Type B pancreatic cell (in vitro differentiated cells): ENCODE data around the gene TM4SF18. TPM values are rescaled to one million over a fixed set of nuclear protein-coding genes. Genes with fewer than 3 reads are reported as not detected.

Source experiments
- DNase-seq: peaks from one replicate; pipeline ENCODE4 v3.0.0; 2021; ENCODE audit warnings: mixed read lengths; ENCODE audit not compliant: unreplicated experiment; ENCODE audit errors: extremely low spot score
- H3K27ac Mint-ChIP-seq: 2 replicates; pipeline ENCODE4 v1.8.0; 2021; ENCODE audit warnings: mild to moderate bottlenecking, mixed read lengths
- H3K27me3 Mint-ChIP-seq: 2 replicates; pipeline ENCODE4 v1.8.0; 2021; ENCODE audit warnings: mixed read lengths
- H3K36me3 Mint-ChIP-seq: 2 replicates; pipeline ENCODE4 v1.8.0; 2021; ENCODE audit warnings: mixed read lengths
- H3K4me1 Mint-ChIP-seq: one replicate; pipeline ENCODE4 v1.8.0; 2021; ENCODE audit warnings: mixed read lengths; ENCODE audit not compliant: unreplicated experiment
- H3K4me3 Mint-ChIP-seq: 2 replicates; pipeline ENCODE4 v1.8.0; 2021; ENCODE audit warnings: mild to moderate bottlenecking, mixed read lengths
- H3K9me3 Mint-ChIP-seq: 2 replicates; pipeline ENCODE4 v1.8.0; 2021; ENCODE audit warnings: mixed read lengths
- total RNA-seq: library from RNA; stranded (reverse); gene quantifications from 2 replicates; pipeline ENCODE4 v1.2.1, GENCODE V29; 2021; ENCODE audit warnings: low replicate concordance
- TF ChIP-seq, protein P1 (sequence below): fragments of 200-600 bp; sonication (generic); conservative IDR thresholded peaks from 2 replicates; pipeline ENCODE4 v1.5.0; 2021; ENCODE audit warnings: antibody characterized with exemption, mild to moderate bottlenecking

Gene TM4SF18
- total RNA-seq, 1 donor from 2014 or later = not detected

DNA sequence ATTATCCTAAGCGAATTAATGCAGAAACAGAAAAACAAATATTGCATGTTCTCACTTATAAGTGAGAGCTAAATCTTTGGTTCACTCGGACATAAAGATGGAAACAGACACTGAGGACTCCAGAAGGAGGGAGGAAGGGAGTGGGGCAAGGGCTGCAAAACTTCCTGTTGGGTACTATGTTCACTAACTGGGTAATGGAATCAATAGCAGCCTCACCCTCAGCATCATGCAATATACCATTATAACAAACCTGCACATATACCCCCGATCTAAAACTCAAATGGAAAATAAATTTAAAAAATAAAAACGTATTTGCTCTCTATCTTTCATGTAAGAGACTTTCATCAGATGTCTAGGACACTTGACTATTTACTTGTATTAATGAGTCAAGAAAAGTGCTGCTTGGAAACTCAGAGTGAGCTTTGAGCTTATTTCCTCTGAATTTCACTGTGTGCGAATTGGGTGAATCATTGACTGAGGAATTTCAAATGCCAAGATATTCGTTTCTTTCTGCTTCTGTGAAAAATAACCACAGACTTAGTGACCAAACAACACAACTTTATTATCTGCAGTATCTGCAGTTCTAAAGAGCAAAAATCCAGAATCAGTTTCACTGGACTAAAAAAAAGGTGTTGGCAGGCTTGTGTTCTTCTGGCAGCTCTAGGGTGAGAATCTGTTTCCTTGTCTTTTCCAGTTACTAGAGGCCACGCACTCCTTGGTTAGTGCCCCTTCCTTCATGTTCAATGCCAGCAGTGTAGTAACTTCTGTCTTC, 18.4 kb downstream of the TM4SF18 start:
- DNase-seq = no peak
- Mint-ChIP-seq H3K9me3 (peaks cover 10% of the 10 kb centered on the region), H3K27ac (no peak overlapping the region), H3K27me3 (no peaks in the 10 kb centered on the region), H3K4me1 (peaks cover 12% of the 10 kb centered on the region), H3K4me3 (no peak overlapping the region), H3K36me3 (no peaks in the 10 kb centered on the region)
- TF ChIP-seq, protein P1, sequence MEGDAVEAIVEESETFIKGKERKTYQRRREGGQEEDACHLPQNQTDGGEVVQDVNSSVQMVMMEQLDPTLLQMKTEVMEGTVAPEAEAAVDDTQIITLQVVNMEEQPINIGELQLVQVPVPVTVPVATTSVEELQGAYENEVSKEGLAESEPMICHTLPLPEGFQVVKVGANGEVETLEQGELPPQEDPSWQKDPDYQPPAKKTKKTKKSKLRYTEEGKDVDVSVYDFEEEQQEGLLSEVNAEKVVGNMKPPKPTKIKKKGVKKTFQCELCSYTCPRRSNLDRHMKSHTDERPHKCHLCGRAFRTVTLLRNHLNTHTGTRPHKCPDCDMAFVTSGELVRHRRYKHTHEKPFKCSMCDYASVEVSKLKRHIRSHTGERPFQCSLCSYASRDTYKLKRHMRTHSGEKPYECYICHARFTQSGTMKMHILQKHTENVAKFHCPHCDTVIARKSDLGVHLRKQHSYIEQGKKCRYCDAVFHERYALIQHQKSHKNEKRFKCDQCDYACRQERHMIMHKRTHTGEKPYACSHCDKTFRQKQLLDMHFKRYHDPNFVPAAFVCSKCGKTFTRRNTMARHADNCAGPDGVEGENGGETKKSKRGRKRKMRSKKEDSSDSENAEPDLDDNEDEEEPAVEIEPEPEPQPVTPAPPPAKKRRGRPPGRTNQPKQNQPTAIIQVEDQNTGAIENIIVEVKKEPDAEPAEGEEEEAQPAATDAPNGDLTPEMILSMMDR = no peak

DNA sequence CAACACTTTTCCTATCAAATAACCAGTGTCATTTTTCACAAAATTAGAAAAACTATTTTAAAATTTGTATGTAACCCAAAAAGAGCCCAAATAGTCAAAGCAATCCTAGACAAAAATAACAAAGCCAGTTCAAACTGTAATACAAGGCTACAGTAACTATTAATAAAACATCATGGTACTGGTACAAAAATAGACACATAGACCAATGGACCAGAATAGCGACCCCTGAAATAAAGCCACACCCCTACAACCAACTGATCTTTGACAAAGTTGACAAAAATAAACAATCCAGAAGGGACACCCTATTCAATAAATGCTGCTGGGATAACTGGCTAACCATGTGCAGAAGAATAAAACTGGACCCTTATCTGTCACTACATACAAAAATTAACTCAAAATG, 19.9 kb downstream of the TM4SF18 start:
- H3K4me1 Mint-ChIP-seq = peaks cover 12% of the 10 kb centered on the region
- H3K27me3 Mint-ChIP-seq = no peaks in the 10 kb centered on the region
- no peak overlapping the region for H3K27ac Mint-ChIP-seq
- DNase-seq = no peak
- H3K9me3 Mint-ChIP-seq = peaks cover 10% of the 10 kb centered on the region
- H3K4me3 Mint-ChIP-seq = no peak overlapping the region
- no peaks in the 10 kb centered on the region for H3K36me3 Mint-ChIP-seq
- TF ChIP-seq, protein P1 = no peak

DNA sequence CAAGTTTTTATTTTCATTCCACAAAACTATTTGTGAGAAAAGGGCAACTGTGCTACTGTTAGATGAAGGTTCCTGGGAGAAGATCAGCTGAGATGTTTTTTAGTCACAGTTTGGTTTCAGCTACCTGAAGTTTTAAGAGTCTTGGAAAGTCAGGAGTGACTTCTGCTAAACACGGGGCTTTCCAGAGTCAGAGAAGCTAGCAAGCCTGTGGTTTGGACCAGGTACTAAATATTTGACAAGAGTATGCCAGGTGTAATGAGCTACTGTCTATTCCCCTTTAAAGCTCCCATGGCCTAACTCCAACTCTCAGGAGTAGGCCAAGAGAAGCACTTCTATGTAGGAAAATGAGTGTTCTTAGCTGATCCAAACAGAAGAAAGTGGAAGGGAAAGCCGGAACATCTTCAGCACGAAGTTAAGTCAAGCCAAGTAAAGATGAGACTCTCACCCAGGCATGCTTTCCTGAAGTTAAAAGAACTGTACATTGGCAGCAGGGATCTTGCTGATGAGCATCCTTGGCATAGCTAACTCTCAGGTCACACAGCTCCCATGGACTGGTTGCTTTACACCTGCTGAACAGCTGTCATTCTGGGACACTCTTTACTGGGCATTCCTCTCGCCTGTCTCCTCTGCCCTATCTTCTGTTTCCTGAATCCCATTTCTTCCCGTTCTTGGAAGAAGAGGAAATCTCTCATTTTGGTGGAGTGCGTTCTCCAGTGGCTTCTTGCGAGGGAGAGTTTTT, 22.5 kb downstream of the TM4SF18 start:
- peaks cover 10% of the 10 kb centered on the region for H3K9me3 Mint-ChIP-seq
- no peak overlapping the region for H3K4me3 Mint-ChIP-seq
- H3K4me1 Mint-ChIP-seq = peaks cover 7% of the 10 kb centered on the region
- no peaks in the 10 kb centered on the region for H3K36me3 Mint-ChIP-seq
- no peak overlapping the region for H3K27ac Mint-ChIP-seq
- no peak for DNase-seq
- TF ChIP-seq, protein P1 = no peak
- no peaks in the 10 kb centered on the region for H3K27me3 Mint-ChIP-seq

DNA sequence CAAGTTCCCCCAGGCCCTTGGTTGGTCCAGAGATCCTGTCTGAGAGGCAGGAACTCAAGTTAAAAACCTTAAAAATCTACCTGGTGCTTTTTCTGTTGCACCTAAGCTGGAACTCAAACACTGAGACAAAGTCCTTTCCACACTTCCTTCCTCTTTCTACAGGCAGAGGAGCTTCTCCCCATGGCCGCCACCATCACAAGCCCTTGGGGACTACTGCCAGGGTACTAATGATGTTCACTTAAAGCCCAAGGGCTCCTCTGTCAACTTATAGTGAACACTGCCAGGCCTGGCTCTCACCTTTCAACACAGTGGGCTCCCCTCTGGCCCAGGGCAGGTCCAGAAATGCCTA, 26.0 kb downstream of the TM4SF18 start:
- TF ChIP-seq, protein P1 = no peak
- Mint-ChIP-seq H3K4me1 (no peaks in the 10 kb centered on the region), H3K36me3 (no peaks in the 10 kb centered on the region), H3K27ac (no peak overlapping the region), H3K4me3 (no peak overlapping the region), H3K9me3 (peaks cover 19% of the 10 kb centered on the region), H3K27me3 (no peaks in the 10 kb centered on the region)
- DNase-seq = no peak

DNA sequence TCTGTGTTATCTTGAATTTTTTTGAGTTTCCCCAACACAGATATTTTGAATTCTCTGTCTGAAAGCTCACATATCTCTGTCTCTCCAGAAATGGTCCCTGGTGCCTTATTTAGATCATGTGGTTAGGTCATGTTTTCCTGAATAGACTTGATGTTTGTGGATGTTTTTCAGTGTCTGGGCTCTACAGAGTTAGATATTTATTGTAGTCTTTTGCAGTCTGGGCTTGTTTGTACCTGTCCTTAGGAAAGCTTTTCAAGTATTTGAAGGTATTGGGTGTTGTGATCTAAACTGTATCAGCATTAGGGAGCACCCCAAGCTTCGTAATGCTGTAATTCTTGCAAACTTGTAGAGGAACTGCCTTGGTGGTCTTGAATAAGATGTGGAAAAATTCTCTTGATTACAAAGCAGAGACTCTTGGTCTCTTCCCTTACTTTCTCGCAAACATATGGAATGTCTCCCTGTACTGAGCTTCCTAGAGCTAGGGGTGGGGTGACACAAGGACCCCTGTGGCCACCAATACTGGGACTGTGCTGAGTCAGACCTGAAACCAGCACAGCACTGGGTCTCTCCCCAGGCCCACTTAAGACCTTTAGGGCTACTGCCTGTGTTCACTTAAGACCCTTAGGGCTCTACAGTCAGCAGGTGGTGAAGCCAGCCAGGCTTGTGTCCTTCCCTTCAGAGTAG, 26.5 kb downstream of the TM4SF18 start:
- Mint-ChIP-seq H3K4me3 (no peak overlapping the region), H3K27ac (no peak overlapping the region), H3K4me1 (no peaks in the 10 kb centered on the region), H3K27me3 (no peaks in the 10 kb centered on the region), H3K9me3 (peaks cover 17% of the 10 kb centered on the region), H3K36me3 (no peaks in the 10 kb centered on the region)
- no peak for DNase-seq
- TF ChIP-seq, protein P1 = no peak
